ENCODE results near the gene FBXL17. TPM values are rescaled to one million over a fixed set of nuclear protein-coding genes. Genes with fewer than 3 reads are reported as not detected.

FBXL17 gene
- total RNA-seq, 1 donor from 2014 or later = 11.1 TPM

DNA sequence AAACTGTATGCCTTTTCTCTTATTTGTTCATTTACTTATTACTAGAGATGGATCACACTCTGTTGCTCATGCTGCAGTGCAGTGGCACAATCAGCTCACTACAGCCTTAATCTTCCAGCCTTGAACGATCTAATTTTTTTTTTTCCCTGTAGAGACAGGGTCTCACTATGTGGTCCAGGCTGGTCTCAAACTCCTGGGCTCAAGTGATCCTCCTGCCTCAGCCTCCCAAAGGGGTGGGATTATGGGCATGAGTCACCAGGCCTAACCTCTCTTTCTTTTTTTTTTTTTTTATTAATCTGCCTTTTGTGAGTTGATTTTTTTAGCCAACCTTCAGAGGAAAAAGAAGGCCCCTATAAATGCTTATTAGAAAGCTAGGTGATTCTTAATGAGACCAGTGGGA lies 303.0 kb downstream of the FBXL17 start:
- Mint-ChIP-seq H3K4me3 (no peak overlapping the region), H3K27ac (no peak overlapping the region)

GRCh38 chr5:108078345-108078744 lies 303.6 kb downstream of the FBXL17 start:
- no peaks in the 10 kb centered on the region for H3K27me3 Mint-ChIP-seq
- no peak overlapping the region for H3K4me3 Mint-ChIP-seq
- H3K36me3 Mint-ChIP-seq = peaks cover 3% of the 10 kb centered on the region
- no peak for DNase-seq (ENCODE audit: extremely low spot score, unreplicated experiment)
- H3K9me3 Mint-ChIP-seq = no peaks in the 10 kb centered on the region
- no peaks in the 10 kb centered on the region for H3K4me1 Mint-ChIP-seq (ENCODE audit: unreplicated experiment)
- no peak overlapping the region for H3K27ac Mint-ChIP-seq
- TF ChIP-seq, protein P1, sequence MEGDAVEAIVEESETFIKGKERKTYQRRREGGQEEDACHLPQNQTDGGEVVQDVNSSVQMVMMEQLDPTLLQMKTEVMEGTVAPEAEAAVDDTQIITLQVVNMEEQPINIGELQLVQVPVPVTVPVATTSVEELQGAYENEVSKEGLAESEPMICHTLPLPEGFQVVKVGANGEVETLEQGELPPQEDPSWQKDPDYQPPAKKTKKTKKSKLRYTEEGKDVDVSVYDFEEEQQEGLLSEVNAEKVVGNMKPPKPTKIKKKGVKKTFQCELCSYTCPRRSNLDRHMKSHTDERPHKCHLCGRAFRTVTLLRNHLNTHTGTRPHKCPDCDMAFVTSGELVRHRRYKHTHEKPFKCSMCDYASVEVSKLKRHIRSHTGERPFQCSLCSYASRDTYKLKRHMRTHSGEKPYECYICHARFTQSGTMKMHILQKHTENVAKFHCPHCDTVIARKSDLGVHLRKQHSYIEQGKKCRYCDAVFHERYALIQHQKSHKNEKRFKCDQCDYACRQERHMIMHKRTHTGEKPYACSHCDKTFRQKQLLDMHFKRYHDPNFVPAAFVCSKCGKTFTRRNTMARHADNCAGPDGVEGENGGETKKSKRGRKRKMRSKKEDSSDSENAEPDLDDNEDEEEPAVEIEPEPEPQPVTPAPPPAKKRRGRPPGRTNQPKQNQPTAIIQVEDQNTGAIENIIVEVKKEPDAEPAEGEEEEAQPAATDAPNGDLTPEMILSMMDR (conservative IDR thresholded peaks at IDR 0.05) = no peak

More for the DNA sequence above, 303.0 kb downstream of the FBXL17 start:
- Mint-ChIP-seq H3K36me3 (peaks cover 3% of the 10 kb centered on the region), H3K9me3 (no peaks in the 10 kb centered on the region), H3K4me1 (ENCODE audit: unreplicated experiment) (peaks cover 1% of the 10 kb centered on the region), H3K27me3 (no peaks in the 10 kb centered on the region)
- DNase-seq (ENCODE audit: extremely low spot score, unreplicated experiment) = no peak
- TF ChIP-seq, protein P1 (conservative IDR thresholded peaks at IDR 0.05) = no peak

DNA sequence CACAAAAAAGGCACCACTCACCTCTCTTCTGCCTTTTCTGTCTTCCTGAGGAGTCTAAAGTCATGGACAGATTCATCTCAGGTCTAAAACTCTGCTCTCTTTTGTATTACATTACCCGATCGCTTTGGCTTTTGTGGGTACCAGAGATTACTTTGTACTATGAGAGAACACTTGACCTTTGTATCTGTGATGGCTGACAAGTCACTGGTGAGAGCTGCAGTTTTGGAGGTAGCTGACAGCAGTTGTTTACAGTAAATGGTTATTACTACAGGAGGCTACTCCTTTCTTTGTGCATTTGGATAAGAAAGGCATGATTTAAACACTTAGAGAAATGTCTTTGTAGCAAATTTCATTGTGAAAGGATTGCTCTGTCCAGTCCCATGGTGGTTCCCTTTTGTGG lies 307.3 kb downstream of the FBXL17 start:
- no peaks in the 10 kb centered on the region for H3K9me3 Mint-ChIP-seq
- H3K27me3 Mint-ChIP-seq = no peaks in the 10 kb centered on the region
- H3K4me1 Mint-ChIP-seq (ENCODE audit: unreplicated experiment) = no peaks in the 10 kb centered on the region
- H3K36me3 Mint-ChIP-seq = peaks cover 7% of the 10 kb centered on the region
- TF ChIP-seq, protein P1 (conservative IDR thresholded peaks at IDR 0.05) = no peak
- H3K4me3 Mint-ChIP-seq = no peak overlapping the region
- DNase-seq (ENCODE audit: extremely low spot score, unreplicated experiment) = no peak
- H3K27ac Mint-ChIP-seq = no peak overlapping the region

GRCh38 chr5:108064302-108064701 lies 317.6 kb downstream of the FBXL17 start:
- no peak for DNase-seq (ENCODE audit: extremely low spot score, unreplicated experiment)
- H3K36me3 Mint-ChIP-seq = no peaks in the 10 kb centered on the region
- H3K27ac Mint-ChIP-seq = no peak overlapping the region
- H3K4me3 Mint-ChIP-seq = no peak overlapping the region
- TF ChIP-seq, protein P1 (conservative IDR thresholded peaks at IDR 0.05) = no peak
- no peaks in the 10 kb centered on the region for H3K27me3 Mint-ChIP-seq
- H3K9me3 Mint-ChIP-seq = no peaks in the 10 kb centered on the region
- H3K4me1 Mint-ChIP-seq (ENCODE audit: unreplicated experiment) = no peaks in the 10 kb centered on the region

- no peak for DNase-seq (ENCODE audit: extremely low spot score, unreplicated experiment)
- Mint-ChIP-seq H3K36me3 (no peaks in the 10 kb centered on the region), H3K4me1 (ENCODE audit: unreplicated experiment) (no peaks in the 10 kb centered on the region), H3K9me3 (no peaks in the 10 kb centered on the region), H3K27me3 (no peaks in the 10 kb centered on the region), H3K27ac (no peak overlapping the region), H3K4me3 (no peak overlapping the region)
- TF ChIP-seq, protein P1 (conservative IDR thresholded peaks at IDR 0.05) = no peak
Measured at GRCh38 chr5:108061941-108062340, 320.0 kb downstream of the FBXL17 start.

DNA sequence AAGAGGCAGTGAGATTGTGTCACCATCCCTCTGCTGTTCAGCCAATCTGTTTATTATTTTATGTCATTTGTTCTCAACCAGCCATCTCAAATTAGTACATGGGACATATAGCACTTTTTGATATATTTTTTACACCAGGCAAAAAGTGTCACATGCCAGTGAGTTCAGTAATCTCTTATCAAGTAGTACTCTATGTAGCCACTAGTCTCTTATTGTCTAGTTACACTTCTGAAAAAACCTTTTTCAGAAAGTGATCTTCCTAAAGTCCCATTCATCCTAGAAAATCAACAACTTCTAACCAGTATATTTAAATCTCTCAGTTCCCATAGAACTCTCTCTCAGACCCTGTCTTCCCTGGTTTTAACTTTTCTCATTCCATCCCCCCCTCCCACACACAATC lies 321.6 kb downstream of the FBXL17 start:
- Mint-ChIP-seq H3K4me3 (no peak overlapping the region), H3K9me3 (no peaks in the 10 kb centered on the region), H3K27me3 (no peaks in the 10 kb centered on the region), H3K27ac (no peak overlapping the region), H3K4me1 (ENCODE audit: unreplicated experiment) (no peaks in the 10 kb centered on the region), H3K36me3 (no peaks in the 10 kb centered on the region)
- DNase-seq (ENCODE audit: extremely low spot score, unreplicated experiment) = no peak
- TF ChIP-seq, protein P1 (conservative IDR thresholded peaks at IDR 0.05) = peak; percentile 55
